ENCODE results near the gene TMC1.

The TMC1 gene

DNA sequence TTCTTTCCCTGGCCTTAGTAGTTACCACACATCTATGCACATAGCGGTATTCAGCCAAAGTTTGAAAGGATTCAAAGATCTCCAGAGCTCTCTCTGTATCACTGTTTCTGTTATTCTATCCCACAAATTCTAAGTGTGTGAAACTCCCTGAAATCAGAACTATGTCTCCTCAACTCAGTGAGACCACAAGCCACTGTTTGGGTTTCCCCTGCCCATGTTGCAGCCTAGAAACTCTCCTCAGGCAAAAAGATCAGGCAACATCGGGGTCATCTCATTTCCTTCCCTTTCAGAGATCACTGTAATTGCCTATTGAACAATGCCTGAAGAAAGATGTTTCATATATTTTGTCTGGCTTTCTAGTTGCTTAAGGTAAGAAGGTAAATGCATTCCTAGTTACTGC lies 135.6 kb downstream of the TMC1 start:
- no peak overlapping the region for H3K4me3 ChIP-seq (ENCODE audit: low read length)
- DNase-seq (ENCODE audit: low read depth), result no peak
- TF ChIP-seq, protein P1, sequence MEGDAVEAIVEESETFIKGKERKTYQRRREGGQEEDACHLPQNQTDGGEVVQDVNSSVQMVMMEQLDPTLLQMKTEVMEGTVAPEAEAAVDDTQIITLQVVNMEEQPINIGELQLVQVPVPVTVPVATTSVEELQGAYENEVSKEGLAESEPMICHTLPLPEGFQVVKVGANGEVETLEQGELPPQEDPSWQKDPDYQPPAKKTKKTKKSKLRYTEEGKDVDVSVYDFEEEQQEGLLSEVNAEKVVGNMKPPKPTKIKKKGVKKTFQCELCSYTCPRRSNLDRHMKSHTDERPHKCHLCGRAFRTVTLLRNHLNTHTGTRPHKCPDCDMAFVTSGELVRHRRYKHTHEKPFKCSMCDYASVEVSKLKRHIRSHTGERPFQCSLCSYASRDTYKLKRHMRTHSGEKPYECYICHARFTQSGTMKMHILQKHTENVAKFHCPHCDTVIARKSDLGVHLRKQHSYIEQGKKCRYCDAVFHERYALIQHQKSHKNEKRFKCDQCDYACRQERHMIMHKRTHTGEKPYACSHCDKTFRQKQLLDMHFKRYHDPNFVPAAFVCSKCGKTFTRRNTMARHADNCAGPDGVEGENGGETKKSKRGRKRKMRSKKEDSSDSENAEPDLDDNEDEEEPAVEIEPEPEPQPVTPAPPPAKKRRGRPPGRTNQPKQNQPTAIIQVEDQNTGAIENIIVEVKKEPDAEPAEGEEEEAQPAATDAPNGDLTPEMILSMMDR (conservative IDR thresholded peaks at IDR 0.05; ENCODE audit: low read depth, low read length), result no peak

DNA sequence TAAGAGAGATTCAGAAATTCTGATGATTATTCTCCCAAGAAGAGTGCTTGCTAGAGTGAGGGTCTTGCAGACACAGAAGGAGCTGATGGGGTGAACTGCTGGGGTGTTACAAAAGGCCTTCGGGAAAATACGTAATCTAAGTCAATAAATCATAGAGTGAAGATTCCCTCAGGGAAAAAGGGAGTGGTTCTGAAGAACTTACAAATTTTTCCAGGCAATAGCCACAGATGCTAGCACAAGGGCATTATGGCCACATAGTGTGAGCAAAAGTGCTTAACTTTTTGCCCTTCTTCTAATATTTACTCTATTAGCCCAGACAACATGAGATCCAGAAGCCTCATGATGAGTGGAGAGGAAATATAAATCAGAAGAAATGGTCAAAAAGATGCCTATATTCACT lies 137.3 kb downstream of the TMC1 start:
- DNase-seq (ENCODE audit: low read depth), result no peak
- TF ChIP-seq, protein P1 (conservative IDR thresholded peaks at IDR 0.05; ENCODE audit: low read depth, low read length), result no peak

DNA sequence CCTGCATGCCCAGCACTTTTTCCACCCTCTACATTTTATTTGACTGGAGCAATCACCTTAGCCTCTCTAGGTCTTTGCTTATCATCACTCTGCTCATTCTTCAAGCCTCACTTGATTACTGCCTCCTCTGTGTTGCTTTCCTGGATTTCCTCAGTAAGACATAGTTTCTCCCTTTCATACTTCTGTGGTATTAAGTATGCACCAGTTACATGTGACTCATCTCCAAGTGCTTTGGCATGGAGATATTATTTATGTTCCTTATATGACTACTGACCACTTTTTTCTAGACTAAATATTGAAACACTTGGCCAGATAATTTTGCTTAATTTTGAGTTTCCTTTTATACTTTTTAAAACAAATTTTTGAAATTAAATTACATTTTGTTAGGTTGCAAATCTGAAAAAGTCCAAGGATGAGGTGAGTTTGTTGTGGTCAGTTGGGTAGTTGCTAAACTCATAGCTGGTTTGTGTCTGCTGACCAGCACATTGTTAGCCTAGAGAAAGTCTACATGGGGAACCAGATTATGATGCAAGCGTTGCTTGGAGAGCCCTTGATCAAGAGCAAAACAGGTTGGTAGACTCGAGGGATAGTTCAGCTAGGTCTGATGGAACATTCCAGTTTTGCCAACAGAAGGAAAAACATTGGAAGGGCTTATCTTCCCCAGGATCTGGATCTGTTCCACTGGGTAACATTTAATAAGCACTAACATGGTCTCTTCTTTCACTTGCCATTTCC lies 140.2 kb downstream of the TMC1 start:
- DNase-seq (ENCODE audit: low read depth), result peak; percentile 36
- TF ChIP-seq, protein P1 (conservative IDR thresholded peaks at IDR 0.05; ENCODE audit: low read depth, low read length), result no peak

More for the DNA sequence above, 137.3 kb downstream of the TMC1 start:
- no peak overlapping the region for H3K4me3 ChIP-seq (ENCODE audit: low read length)

DNA sequence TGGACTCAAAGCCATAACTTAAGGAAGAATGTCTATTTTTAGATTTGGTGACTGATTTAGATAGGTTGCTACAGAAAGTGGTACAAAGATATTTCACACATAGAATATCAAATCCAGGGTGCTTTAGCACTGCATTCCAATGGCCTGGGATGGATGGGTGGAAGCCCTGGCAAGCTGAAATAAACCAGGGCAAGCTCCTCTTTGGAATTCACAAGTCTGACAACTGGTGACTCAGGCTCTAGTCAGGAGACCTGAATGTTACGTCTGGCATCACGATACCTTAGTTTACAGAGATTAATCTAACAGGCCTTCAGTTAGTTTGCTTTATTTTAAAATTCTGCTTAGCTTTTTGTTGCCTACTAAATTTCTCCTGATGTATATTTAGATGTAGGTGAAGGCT lies 144.0 kb downstream of the TMC1 start:
- TF ChIP-seq, protein P1 (conservative IDR thresholded peaks at IDR 0.05; ENCODE audit: low read depth, low read length), result no peak
- peak; percentile 86 for DNase-seq (ENCODE audit: low read depth)
- no peak overlapping the region for H3K4me3 ChIP-seq (ENCODE audit: low read length)

More for the DNA sequence above, 140.2 kb downstream of the TMC1 start:
- H3K4me3 ChIP-seq (ENCODE audit: low read length), result no peak overlapping the region

DNA sequence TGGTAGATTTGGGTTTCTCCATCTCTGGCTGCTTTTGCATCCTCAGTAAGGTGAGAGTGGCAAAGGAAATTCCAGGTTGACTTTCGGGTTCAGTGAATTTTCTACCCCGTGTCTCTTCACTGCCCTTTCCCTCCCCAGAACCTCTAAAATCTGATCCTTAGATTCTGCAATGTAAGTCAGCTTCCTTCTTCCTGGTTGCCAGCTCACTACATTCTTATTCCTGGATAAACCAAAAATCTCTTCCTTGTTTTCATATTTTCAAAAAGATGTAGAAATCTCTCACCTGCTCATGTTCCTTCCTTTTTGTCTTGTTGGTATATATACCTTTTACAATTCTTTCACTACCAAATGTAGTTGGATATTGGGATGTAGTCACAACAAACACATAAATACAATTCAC lies 145.8 kb downstream of the TMC1 start:
- DNase-seq (ENCODE audit: low read depth), result no peak
- no peak overlapping the region for H3K4me3 ChIP-seq (ENCODE audit: low read length)
- TF ChIP-seq, protein P1 (conservative IDR thresholded peaks at IDR 0.05; ENCODE audit: low read depth, low read length), result no peak

DNA sequence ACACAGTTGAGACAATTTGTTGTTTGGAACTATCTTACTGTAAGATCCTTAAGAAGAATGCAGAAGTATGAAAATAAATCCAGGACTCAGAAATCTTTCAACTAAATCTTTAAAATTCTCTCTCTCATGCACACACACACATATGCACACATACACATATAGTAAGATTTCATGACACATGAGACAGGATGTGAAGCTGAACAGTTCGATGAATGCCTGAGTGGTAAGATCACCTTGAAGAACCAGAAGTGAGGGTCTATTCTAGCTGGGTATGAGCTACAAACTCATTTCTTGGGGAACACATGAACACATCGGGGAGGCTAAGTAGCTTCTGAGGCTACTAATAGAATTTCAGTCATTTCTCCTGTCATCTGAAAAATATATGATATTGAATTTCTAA lies 153.6 kb downstream of the TMC1 start:
- TF ChIP-seq, protein P1 (conservative IDR thresholded peaks at IDR 0.05; ENCODE audit: low read depth, low read length), result no peak
- no peak for DNase-seq (ENCODE audit: low read depth)
- no peak overlapping the region for H3K4me3 ChIP-seq (ENCODE audit: low read length)

DNA sequence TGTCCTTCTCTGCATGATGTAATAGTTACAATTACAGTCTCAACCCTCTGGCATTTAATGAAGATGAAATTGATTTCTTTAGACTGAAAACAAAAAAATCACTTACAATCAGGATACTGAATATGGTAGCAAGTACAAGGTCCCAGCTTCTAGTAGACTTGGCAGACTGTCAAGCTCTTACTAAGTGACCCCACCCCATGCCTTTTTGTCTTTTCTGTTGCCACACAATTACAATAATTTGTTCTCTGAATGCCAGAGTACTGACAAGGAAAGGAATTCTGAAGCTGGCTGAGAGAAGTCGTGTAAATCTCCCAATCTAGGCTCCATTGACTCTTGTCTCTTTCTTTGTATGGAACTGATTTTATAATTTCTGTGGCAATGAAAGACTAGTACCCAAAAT lies 154.2 kb downstream of the TMC1 start:
- H3K4me3 ChIP-seq (ENCODE audit: low read length), result no peak overlapping the region
- peak; percentile 81 for DNase-seq (ENCODE audit: low read depth)
- TF ChIP-seq, protein P1 (conservative IDR thresholded peaks at IDR 0.05; ENCODE audit: low read depth, low read length), result no peak

Measured in retinal pigment epithelial cell (primary cell).